ENCODE data around the gene PITPNM2. TPM values are rescaled to one million over a fixed set of nuclear protein-coding genes. Genes with fewer than 3 reads are reported as not detected.

PITPNM2 gene
- total RNA-seq, 1 donor from 2014 or later: 11.0 TPM

- no peaks in the 10 kb centered on the region for H3K27me3 Mint-ChIP-seq (ENCODE audit: unreplicated experiment)
- DNase-seq (ENCODE audit: extremely low spot score, unreplicated experiment): no peak
- H3K4me1 Mint-ChIP-seq (ENCODE audit: unreplicated experiment): peaks cover 34% of the 10 kb centered on the region
- no peaks in the 10 kb centered on the region for H3K36me3 Mint-ChIP-seq (ENCODE audit: unreplicated experiment)
- no peaks in the 10 kb centered on the region for H3K9me3 Mint-ChIP-seq (ENCODE audit: unreplicated experiment)
- H3K4me3 Mint-ChIP-seq (ENCODE audit: unreplicated experiment): no peak overlapping the region
- H3K27ac Mint-ChIP-seq (ENCODE audit: unreplicated experiment): no peak overlapping the region
- TF ChIP-seq, protein P1, sequence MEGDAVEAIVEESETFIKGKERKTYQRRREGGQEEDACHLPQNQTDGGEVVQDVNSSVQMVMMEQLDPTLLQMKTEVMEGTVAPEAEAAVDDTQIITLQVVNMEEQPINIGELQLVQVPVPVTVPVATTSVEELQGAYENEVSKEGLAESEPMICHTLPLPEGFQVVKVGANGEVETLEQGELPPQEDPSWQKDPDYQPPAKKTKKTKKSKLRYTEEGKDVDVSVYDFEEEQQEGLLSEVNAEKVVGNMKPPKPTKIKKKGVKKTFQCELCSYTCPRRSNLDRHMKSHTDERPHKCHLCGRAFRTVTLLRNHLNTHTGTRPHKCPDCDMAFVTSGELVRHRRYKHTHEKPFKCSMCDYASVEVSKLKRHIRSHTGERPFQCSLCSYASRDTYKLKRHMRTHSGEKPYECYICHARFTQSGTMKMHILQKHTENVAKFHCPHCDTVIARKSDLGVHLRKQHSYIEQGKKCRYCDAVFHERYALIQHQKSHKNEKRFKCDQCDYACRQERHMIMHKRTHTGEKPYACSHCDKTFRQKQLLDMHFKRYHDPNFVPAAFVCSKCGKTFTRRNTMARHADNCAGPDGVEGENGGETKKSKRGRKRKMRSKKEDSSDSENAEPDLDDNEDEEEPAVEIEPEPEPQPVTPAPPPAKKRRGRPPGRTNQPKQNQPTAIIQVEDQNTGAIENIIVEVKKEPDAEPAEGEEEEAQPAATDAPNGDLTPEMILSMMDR (IDR thresholded peaks at IDR 0.05): no peak
These were observed 16.1 kb downstream of the PITPNM2 start for GRCh38 chr12:123134826-123135225.

DNA sequence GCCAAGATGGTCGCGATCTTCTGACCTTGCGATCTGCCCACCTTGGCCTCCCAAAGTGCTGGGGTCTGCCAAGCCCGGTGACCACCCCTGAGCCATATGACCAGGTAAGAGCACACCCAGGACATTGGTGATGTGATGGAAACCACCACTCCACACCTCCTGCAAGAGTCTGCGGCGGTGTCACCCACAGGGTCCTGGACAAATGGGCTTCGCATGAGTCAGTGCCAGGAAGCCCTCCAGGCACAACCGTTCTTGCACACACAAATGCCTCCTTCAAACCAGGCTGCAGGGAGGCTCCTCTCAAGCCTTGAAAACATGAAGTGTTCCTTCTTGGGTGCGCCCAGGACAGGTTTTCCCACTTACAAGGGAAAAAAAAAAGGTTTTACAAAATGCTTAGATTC, 16.6 kb downstream of the PITPNM2 start:
- TF ChIP-seq, protein P1 (IDR thresholded peaks at IDR 0.05): no peak
- Mint-ChIP-seq H3K36me3 (ENCODE audit: unreplicated experiment) (no peaks in the 10 kb centered on the region), H3K27me3 (ENCODE audit: unreplicated experiment) (no peaks in the 10 kb centered on the region), H3K9me3 (ENCODE audit: unreplicated experiment) (no peaks in the 10 kb centered on the region), H3K27ac (ENCODE audit: unreplicated experiment) (no peak overlapping the region), H3K4me3 (ENCODE audit: unreplicated experiment) (no peak overlapping the region), H3K4me1 (ENCODE audit: unreplicated experiment) (peaks cover 32% of the 10 kb centered on the region)
- DNase-seq (ENCODE audit: extremely low spot score, unreplicated experiment): no peak

- Mint-ChIP-seq H3K36me3 (ENCODE audit: unreplicated experiment) (no peaks in the 10 kb centered on the region), H3K27me3 (ENCODE audit: unreplicated experiment) (no peaks in the 10 kb centered on the region), H3K9me3 (ENCODE audit: unreplicated experiment) (no peaks in the 10 kb centered on the region), H3K27ac (ENCODE audit: unreplicated experiment) (no peak overlapping the region), H3K4me3 (ENCODE audit: unreplicated experiment) (no peak overlapping the region), H3K4me1 (ENCODE audit: unreplicated experiment) (peaks cover 32% of the 10 kb centered on the region)
- DNase-seq (ENCODE audit: extremely low spot score, unreplicated experiment): no peak
- TF ChIP-seq, protein P1 (IDR thresholded peaks at IDR 0.05): no peak
These were observed 17.2 kb downstream of the PITPNM2 start for GRCh38 chr12:123133701-123134100.

- Mint-ChIP-seq H3K27ac (ENCODE audit: unreplicated experiment) (no peak overlapping the region), H3K4me1 (ENCODE audit: unreplicated experiment) (peaks cover 32% of the 10 kb centered on the region), H3K36me3 (ENCODE audit: unreplicated experiment) (no peaks in the 10 kb centered on the region), H3K4me3 (ENCODE audit: unreplicated experiment) (no peak overlapping the region), H3K9me3 (ENCODE audit: unreplicated experiment) (no peaks in the 10 kb centered on the region), H3K27me3 (ENCODE audit: unreplicated experiment) (no peaks in the 10 kb centered on the region)
- TF ChIP-seq, protein P1 (IDR thresholded peaks at IDR 0.05): no peak
- no peak for DNase-seq (ENCODE audit: extremely low spot score, unreplicated experiment)
These were observed 17.8 kb downstream of the PITPNM2 start for GRCh38 chr12:123132951-123133619.

DNA sequence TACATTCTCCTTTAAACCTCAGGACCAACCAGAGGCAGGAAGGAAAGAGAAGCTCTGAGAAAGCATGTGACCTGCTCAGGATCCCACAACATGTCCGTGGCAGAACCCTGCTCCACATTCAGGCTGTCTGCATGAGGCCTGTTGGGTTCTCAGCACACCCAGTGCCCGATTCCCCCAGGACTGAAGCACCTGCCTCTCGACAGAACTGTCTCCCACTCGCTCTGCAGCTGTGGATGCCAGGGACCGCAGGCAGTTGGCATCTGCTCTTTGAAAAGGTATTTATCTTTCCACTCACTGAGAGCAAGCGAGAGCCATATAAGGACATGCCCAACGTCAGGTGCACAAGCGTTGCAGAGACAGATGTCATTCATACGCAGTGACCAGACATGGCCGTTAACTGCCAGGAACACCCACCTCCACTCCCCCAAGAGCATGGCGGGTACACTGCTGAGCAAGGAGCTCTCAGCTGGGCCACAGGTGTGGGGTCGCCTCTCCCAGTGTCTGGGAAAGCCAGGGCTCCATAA, 18.9 kb downstream of the PITPNM2 start:
- no peak overlapping the region for H3K27ac Mint-ChIP-seq (ENCODE audit: unreplicated experiment)
- H3K27me3 Mint-ChIP-seq (ENCODE audit: unreplicated experiment): no peaks in the 10 kb centered on the region
- H3K9me3 Mint-ChIP-seq (ENCODE audit: unreplicated experiment): no peaks in the 10 kb centered on the region
- DNase-seq (ENCODE audit: extremely low spot score, unreplicated experiment): no peak
- H3K4me1 Mint-ChIP-seq (ENCODE audit: unreplicated experiment): peaks cover 44% of the 10 kb centered on the region
- no peaks in the 10 kb centered on the region for H3K36me3 Mint-ChIP-seq (ENCODE audit: unreplicated experiment)
- H3K4me3 Mint-ChIP-seq (ENCODE audit: unreplicated experiment): no peak overlapping the region
- TF ChIP-seq, protein P1 (IDR thresholded peaks at IDR 0.05): no peak

Data from osteocyte (in vitro differentiated cells).